ENCODE results near the gene DNAJC16.

DNA sequence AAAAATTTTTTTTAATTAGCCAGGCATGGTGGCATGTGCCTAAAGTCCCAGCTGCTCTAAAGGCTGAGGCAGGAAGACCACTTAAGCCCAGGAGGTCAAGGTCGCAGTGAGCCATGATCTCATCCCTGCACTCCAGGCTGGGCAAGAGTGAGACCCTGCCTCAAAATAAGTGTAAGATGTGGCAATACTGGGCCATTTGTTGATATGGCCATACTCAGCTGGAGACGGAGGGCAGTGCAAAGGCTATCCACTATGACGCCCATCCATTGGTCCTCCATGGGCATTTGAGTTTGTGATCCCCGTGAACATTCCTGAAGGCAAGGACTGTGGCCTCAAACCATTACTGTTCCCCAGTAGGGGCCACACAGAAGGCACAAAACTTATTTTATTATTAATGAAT lies 4.1 kb upstream of the DNAJC16 start:
- TF ChIP-seq, protein P1, sequence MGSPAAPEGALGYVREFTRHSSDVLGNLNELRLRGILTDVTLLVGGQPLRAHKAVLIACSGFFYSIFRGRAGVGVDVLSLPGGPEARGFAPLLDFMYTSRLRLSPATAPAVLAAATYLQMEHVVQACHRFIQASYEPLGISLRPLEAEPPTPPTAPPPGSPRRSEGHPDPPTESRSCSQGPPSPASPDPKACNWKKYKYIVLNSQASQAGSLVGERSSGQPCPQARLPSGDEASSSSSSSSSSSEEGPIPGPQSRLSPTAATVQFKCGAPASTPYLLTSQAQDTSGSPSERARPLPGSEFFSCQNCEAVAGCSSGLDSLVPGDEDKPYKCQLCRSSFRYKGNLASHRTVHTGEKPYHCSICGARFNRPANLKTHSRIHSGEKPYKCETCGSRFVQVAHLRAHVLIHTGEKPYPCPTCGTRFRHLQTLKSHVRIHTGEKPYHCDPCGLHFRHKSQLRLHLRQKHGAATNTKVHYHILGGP (tag by site-specific recombination; IDR thresholded peaks at IDR 0.05): no peak
- TF ChIP-seq ZNF274 (IDR thresholded peaks at IDR 0.05; ENCODE audit: low read length) (no peak), ZNF274 (tag by site-specific recombination; IDR thresholded peaks at IDR 0.05; ENCODE audit: borderline replicate concordance) (no peak), EGR2 (tag by site-specific recombination; IDR thresholded peaks at IDR 0.05; ENCODE audit: low read depth) (no peak), OVOL3 (tag by site-specific recombination; IDR thresholded peaks at IDR 0.05) (no peak), ZFHX2 (tag by site-specific recombination; conservative IDR thresholded peaks at IDR 0.05) (no peak), ZNF138 (tag by site-specific recombination; IDR thresholded peaks at IDR 0.05; ENCODE audit: borderline replicate concordance) (no peak), ZNF677 (tag by site-specific recombination; IDR thresholded peaks at IDR 0.05) (no peak), YY1 (tag by site-specific recombination; IDR thresholded peaks at IDR 0.05) (no peak)
- TF ChIP-seq, protein P2, sequence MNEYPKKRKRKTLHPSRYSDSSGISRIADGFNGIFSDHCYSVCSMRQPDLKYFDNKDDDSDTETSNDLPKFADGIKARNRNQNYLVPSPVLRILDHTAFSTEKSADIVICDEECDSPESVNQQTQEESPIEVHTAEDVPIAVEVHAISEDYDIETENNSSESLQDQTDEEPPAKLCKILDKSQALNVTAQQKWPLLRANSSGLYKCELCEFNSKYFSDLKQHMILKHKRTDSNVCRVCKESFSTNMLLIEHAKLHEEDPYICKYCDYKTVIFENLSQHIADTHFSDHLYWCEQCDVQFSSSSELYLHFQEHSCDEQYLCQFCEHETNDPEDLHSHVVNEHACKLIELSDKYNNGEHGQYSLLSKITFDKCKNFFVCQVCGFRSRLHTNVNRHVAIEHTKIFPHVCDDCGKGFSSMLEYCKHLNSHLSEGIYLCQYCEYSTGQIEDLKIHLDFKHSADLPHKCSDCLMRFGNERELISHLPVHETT (tag by site-specific recombination; IDR thresholded peaks at IDR 0.05): no peak
- TF ChIP-seq, protein P3, sequence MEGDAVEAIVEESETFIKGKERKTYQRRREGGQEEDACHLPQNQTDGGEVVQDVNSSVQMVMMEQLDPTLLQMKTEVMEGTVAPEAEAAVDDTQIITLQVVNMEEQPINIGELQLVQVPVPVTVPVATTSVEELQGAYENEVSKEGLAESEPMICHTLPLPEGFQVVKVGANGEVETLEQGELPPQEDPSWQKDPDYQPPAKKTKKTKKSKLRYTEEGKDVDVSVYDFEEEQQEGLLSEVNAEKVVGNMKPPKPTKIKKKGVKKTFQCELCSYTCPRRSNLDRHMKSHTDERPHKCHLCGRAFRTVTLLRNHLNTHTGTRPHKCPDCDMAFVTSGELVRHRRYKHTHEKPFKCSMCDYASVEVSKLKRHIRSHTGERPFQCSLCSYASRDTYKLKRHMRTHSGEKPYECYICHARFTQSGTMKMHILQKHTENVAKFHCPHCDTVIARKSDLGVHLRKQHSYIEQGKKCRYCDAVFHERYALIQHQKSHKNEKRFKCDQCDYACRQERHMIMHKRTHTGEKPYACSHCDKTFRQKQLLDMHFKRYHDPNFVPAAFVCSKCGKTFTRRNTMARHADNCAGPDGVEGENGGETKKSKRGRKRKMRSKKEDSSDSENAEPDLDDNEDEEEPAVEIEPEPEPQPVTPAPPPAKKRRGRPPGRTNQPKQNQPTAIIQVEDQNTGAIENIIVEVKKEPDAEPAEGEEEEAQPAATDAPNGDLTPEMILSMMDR (tag by site-specific recombination; IDR thresholded peaks at IDR 0.05): no peak
- TF ChIP-seq, protein P4, sequence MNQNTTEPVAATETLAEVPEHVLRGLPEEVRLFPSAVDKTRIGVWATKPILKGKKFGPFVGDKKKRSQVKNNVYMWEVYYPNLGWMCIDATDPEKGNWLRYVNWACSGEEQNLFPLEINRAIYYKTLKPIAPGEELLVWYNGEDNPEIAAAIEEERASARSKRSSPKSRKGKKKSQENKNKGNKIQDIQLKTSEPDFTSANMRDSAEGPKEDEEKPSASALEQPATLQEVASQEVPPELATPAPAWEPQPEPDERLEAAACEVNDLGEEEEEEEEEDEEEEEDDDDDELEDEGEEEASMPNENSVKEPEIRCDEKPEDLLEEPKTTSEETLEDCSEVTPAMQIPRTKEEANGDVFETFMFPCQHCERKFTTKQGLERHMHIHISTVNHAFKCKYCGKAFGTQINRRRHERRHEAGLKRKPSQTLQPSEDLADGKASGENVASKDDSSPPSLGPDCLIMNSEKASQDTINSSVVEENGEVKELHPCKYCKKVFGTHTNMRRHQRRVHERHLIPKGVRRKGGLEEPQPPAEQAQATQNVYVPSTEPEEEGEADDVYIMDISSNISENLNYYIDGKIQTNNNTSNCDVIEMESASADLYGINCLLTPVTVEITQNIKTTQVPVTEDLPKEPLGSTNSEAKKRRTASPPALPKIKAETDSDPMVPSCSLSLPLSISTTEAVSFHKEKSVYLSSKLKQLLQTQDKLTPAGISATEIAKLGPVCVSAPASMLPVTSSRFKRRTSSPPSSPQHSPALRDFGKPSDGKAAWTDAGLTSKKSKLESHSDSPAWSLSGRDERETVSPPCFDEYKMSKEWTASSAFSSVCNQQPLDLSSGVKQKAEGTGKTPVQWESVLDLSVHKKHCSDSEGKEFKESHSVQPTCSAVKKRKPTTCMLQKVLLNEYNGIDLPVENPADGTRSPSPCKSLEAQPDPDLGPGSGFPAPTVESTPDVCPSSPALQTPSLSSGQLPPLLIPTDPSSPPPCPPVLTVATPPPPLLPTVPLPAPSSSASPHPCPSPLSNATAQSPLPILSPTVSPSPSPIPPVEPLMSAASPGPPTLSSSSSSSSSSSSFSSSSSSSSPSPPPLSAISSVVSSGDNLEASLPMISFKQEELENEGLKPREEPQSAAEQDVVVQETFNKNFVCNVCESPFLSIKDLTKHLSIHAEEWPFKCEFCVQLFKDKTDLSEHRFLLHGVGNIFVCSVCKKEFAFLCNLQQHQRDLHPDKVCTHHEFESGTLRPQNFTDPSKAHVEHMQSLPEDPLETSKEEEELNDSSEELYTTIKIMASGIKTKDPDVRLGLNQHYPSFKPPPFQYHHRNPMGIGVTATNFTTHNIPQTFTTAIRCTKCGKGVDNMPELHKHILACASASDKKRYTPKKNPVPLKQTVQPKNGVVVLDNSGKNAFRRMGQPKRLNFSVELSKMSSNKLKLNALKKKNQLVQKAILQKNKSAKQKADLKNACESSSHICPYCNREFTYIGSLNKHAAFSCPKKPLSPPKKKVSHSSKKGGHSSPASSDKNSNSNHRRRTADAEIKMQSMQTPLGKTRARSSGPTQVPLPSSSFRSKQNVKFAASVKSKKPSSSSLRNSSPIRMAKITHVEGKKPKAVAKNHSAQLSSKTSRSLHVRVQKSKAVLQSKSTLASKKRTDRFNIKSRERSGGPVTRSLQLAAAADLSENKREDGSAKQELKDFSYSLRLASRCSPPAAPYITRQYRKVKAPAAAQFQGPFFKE (tag by site-specific recombination; IDR thresholded peaks at IDR 0.05; ENCODE audit: borderline replicate concordance): no peak
- TF ChIP-seq, protein P5, sequence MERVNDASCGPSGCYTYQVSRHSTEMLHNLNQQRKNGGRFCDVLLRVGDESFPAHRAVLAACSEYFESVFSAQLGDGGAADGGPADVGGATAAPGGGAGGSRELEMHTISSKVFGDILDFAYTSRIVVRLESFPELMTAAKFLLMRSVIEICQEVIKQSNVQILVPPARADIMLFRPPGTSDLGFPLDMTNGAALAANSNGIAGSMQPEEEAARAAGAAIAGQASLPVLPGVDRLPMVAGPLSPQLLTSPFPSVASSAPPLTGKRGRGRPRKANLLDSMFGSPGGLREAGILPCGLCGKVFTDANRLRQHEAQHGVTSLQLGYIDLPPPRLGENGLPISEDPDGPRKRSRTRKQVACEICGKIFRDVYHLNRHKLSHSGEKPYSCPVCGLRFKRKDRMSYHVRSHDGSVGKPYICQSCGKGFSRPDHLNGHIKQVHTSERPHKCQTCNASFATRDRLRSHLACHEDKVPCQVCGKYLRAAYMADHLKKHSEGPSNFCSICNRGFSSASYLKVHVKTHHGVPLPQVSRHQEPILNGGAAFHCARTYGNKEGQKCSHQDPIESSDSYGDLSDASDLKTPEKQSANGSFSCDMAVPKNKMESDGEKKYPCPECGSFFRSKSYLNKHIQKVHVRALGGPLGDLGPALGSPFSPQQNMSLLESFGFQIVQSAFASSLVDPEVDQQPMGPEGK (tag by site-specific recombination; IDR thresholded peaks at IDR 0.05): no peak
- TF ChIP-seq, protein P6, sequence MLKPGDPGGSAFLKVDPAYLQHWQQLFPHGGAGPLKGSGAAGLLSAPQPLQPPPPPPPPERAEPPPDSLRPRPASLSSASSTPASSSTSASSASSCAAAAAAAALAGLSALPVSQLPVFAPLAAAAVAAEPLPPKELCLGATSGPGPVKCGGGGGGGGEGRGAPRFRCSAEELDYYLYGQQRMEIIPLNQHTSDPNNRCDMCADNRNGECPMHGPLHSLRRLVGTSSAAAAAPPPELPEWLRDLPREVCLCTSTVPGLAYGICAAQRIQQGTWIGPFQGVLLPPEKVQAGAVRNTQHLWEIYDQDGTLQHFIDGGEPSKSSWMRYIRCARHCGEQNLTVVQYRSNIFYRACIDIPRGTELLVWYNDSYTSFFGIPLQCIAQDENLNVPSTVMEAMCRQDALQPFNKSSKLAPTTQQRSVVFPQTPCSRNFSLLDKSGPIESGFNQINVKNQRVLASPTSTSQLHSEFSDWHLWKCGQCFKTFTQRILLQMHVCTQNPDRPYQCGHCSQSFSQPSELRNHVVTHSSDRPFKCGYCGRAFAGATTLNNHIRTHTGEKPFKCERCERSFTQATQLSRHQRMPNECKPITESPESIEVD (tag by site-specific recombination; IDR thresholded peaks at IDR 0.05): no peak
